Rectal smooth muscle tissue (tissue), 1 donor: ENCODE measurements around the gene TMEM125.
A peak's percentile ranks its signal among the peaks of the same experiment; 100 is the strongest.

ENCODE experiments used
- H3K27ac ChIP-seq: one replicate; pipeline ENCODE4 v1.7.0; 2013; ENCODE audit warnings: low read depth, low read length, inconsistent platforms
- H3K27me3 ChIP-seq: one replicate; pipeline ENCODE4 v1.7.0; 2013; ENCODE audit warnings: low read length; ENCODE audit not compliant: control insufficient read depth, insufficient read depth
- H3K36me3 ChIP-seq: one replicate; pipeline ENCODE4 v1.7.0; 2013; ENCODE audit warnings: low read length; ENCODE audit not compliant: control insufficient read depth, insufficient read depth
- H3K4me1 ChIP-seq: one replicate; pipeline ENCODE4 v1.7.0; 2013; ENCODE audit warnings: low read length; ENCODE audit not compliant: control insufficient read depth, insufficient read depth
- H3K4me3 ChIP-seq: one replicate; pipeline ENCODE4 v1.7.0; 2013; ENCODE audit warnings: low read length
- H3K9ac ChIP-seq: one replicate; pipeline ENCODE4 v1.7.0; 2013; ENCODE audit warnings: low read length

TMEM125 gene

DNA sequence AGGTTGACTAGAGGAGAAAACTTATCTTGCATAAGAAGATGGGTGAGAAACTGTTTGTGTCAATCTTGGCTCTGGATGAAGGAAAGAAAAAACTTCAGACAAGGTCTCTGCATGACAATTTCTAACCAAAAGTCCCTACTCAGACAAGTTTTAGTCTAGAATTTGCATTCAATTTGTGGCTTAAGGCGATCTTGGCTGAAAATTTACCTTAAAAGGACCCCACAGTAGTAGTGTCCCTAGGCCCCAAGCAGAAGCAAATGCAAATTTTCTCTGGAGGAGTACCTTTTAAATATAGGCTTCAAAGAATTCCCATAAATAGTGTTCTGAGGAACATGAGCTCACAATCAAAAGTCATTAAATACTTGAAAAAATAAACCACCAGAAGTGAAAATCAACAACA, 17.6 kb upstream of the TMEM125 start:
- Histone ChIP-seq H3K9ac (no peak overlapping the region), H3K4me3 (no peak overlapping the region), H3K27me3 (no peaks in the 10 kb centered on the region), H3K27ac (no peak overlapping the region), H3K4me1 (no peaks in the 10 kb centered on the region), H3K36me3 (no peaks in the 10 kb centered on the region)

- Histone ChIP-seq H3K27ac (no peak overlapping the region), H3K36me3 (no peaks in the 10 kb centered on the region), H3K27me3 (no peaks in the 10 kb centered on the region), H3K9ac (no peak overlapping the region), H3K4me1 (no peaks in the 10 kb centered on the region), H3K4me3 (no peak overlapping the region)
These were observed 16.6 kb upstream of the TMEM125 start for GRCh38 chr1:43253173-43253572.

GRCh38 chr1:43253876-43254275, 15.9 kb upstream of the TMEM125 start:
- H3K27ac ChIP-seq = no peak overlapping the region
- H3K4me1 ChIP-seq = no peaks in the 10 kb centered on the region
- no peaks in the 10 kb centered on the region for H3K36me3 ChIP-seq
- no peak overlapping the region for H3K9ac ChIP-seq
- H3K27me3 ChIP-seq = no peaks in the 10 kb centered on the region
- H3K4me3 ChIP-seq = no peak overlapping the region

DNA sequence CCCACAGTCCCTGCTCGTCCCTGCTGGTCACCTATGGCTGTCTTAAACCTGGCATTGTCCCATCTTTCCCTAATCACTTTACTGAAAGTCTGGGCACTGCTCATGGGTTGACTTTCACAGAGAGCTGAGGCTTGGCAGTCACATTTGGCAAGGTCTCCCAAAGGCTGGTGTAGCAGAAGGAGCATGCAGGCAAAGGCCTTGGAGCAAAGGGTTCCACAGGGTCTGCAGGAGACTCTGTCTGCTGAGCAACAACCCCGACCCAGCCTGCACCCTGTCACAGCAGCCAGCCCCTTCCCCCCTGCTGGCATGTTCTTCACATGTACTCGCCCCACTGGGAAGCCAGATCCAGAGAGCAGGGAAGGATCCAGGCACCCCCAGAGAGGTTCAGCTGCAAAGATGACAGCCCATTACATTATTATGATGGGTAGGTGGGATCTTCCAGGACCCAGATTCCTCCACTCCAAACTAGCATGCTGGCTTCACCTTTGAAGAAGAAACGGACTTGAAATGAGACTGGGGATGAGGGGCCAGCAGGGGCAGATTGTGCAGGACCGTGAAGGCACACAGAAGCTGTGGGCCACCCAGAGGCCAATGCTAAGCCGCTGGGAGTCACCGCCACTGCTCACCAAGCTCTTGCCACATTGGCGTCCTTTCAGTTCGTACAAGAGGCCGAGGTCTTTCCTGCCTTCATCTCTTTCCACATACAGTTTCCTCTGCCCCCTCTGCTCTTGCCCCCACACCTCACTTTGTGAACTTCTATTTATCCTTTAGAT, 14.2 kb upstream of the TMEM125 start:
- Histone ChIP-seq H3K9ac (no peak overlapping the region), H3K27ac (no peak overlapping the region)

DNA sequence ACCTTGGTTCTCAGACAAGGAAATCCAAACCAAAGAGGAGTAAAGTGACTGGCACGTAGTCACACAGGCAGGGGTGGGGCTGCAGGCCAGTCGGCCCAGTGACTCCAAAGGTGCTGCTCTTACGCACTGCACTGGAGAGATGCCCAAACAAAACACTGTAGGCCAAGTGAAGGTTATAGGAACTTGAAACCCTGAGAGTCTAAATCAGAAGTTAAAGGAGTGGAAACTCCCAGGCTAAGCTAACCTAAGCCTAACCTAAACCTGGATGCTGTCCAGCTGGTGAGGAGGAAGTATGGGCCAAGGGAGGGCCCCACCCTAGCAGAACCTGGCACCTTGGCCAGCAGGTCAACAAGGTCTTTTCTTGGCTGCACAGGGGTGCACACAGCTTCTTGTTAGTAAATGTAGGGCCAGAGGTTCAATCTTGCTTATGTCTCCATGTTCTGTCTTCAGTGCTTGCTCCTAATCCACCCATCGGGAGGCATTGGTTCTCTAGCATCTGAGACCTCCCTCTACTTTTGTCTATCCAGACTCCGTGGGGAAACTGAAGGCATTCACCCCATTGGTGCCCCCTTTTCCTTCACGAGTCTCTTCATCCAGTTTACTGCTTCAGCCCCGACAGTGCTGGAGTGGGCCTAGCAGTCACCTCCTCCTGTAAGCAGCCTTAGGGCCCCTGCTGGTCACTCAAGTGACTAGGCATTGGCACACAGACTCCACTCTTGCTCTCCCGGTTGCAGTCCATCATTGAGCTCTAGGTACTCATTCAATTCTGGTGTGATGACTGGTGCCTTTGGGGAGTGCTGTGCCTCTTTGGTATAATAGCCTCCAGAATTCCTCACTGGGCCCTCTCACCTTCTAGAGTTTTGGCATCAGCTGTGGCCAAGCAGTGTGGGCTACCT, 12.9 kb upstream of the TMEM125 start:
- Histone ChIP-seq H3K36me3 (no peaks in the 10 kb centered on the region), H3K27me3 (no peaks in the 10 kb centered on the region), H3K9ac (no peak overlapping the region), H3K27ac (no peak overlapping the region), H3K4me1 (no peaks in the 10 kb centered on the region), H3K4me3 (no peak overlapping the region)

More for the DNA sequence above, 14.2 kb upstream of the TMEM125 start:
- H3K36me3 ChIP-seq = no peaks in the 10 kb centered on the region
- H3K4me1 ChIP-seq = no peaks in the 10 kb centered on the region
- no peaks in the 10 kb centered on the region for H3K27me3 ChIP-seq
- H3K4me3 ChIP-seq = no peak overlapping the region

DNA sequence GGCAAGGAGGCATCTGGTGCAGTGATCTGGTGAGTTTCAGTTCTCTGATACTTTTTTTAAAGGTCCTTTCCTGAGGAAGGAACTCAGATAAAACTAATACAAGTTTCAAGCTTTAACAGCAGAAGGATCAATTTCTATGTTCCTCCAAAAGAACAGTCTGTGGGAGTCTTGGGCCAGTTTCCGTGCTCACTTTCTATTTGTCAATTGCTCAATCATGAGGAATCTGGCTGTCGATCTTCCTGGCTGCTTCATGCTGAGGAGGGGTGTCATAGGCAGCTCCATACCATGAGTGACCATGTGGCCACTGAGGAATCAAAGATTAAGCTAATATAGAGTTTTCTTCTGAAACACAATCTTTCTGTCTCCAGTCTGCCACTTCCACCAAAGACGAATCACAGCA, 11.4 kb upstream of the TMEM125 start:
- H3K9ac ChIP-seq = no peak overlapping the region
- H3K4me3 ChIP-seq = no peak overlapping the region
- no peaks in the 10 kb centered on the region for H3K4me1 ChIP-seq
- H3K27me3 ChIP-seq = no peaks in the 10 kb centered on the region
- no peak overlapping the region for H3K27ac ChIP-seq
- H3K36me3 ChIP-seq = no peaks in the 10 kb centered on the region

GRCh38 chr1:43265431-43265830, 4.4 kb upstream of the TMEM125 start:
- Histone ChIP-seq H3K4me3 (no peak overlapping the region), H3K27ac (no peak overlapping the region), H3K4me1 (no peaks in the 10 kb centered on the region), H3K27me3 (peaks cover 8% of the 10 kb centered on the region), H3K36me3 (no peaks in the 10 kb centered on the region), H3K9ac (no peak overlapping the region)

DNA sequence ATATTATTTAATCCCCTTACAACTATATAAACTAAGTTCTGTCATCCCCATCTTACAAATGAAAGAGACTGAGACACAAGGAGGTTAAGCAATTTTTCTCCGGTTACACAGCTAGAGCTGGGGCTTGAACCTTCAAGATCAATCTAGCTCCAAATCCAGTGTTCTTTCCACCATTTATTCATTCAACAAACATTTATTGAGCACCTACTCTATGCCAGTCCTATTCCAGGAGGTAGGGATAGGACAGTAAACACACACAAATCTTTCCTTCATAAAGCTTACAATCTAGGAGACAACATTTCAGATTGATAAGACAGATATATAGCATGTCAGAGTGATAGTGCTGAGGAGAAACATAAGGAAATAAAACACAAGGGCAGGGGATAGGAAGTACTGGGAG, 2.9 kb upstream of the TMEM125 start:
- H3K36me3 ChIP-seq = no peaks in the 10 kb centered on the region
- no peak overlapping the region for H3K27ac ChIP-seq
- peaks cover 9% of the 10 kb centered on the region for H3K27me3 ChIP-seq
- H3K4me3 ChIP-seq = no peak overlapping the region
- no peaks in the 10 kb centered on the region for H3K4me1 ChIP-seq
- H3K9ac ChIP-seq = no peak overlapping the region

GRCh38 chr1:43267291-43267805, 2.4 kb upstream of the TMEM125 start:
- Histone ChIP-seq H3K27me3 (peaks cover 9% of the 10 kb centered on the region), H3K4me3 (no peak overlapping the region), H3K27ac (no peak overlapping the region), H3K36me3 (no peaks in the 10 kb centered on the region), H3K9ac (no peak overlapping the region), H3K4me1 (no peaks in the 10 kb centered on the region)

DNA sequence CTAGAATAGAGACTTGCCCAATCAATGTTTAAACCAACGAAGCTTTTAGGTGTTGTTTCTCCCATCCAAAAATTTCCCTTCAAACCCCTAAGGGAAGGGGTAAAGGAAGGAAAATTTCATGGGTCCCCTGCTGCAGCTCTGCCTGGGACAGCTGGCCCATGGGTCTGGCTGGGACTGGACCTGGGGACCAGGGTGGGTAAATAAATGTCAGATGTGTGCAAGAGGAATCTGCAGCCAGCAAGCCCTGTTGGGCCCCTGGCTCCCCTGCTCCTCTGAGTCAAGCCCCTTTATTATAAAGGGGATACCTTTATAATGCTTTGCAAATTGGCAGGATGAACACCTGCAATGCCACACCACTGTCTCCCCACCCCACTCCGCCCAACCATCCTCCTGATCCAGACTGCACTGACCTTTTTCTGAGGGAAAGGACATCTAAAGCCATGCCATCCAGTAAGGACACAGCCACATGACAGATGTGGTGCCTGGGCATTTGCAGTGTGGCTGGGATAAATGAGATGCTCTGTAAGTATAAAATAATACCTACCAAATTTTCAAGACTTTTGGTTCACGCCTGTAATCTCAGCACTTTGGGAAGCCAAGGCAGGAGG, 1.9 kb upstream of the TMEM125 start:
- no peak overlapping the region for H3K27ac ChIP-seq
- no peak overlapping the region for H3K9ac ChIP-seq
- H3K4me3 ChIP-seq = no peak overlapping the region
- H3K4me1 ChIP-seq = no peaks in the 10 kb centered on the region
- peaks cover 9% of the 10 kb centered on the region for H3K27me3 ChIP-seq
- H3K36me3 ChIP-seq = no peaks in the 10 kb centered on the region

DNA sequence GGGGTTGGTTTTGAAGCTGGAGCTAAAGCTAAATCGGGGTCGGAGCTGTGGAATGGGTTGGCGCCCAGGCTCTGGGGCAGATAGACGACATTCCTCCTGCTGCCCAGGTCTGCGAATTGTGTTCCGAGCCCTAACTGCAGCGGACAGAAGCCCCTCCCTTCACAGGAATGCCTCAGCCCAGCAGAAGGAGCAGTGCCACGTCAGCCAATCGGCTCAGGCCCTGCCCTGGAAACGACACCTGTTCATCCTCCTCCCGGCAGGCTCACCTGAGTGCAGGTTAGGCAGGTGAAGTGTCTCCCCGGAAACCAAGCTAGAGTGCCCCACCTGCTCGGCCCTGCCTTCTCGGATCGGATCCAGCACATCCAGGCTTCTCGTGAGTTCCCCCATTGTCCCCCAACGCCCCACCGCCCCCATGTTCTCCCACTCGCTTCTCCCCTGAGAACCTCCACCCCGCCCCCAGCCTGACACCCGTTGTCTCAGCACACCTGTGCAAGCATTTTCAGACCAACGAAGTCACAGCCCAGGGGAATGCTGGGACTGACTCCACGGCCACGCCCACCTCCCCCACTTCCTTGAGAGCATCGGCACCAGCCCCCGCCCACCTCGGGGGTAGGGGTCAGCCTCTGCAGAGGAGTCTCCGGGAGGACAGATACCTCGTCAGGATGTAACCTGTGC, 775 bp downstream of the TMEM125 start:
- Histone ChIP-seq H3K4me1 (no peaks in the 10 kb centered on the region), H3K27me3 (peaks cover 9% of the 10 kb centered on the region), H3K36me3 (no peaks in the 10 kb centered on the region), H3K9ac (no peak overlapping the region), H3K4me3 (peak overlapping the region; percentile 44), H3K27ac (no peak overlapping the region)
